ENCODE measurements around the gene CCDC117.

CCDC117 gene

DNA sequence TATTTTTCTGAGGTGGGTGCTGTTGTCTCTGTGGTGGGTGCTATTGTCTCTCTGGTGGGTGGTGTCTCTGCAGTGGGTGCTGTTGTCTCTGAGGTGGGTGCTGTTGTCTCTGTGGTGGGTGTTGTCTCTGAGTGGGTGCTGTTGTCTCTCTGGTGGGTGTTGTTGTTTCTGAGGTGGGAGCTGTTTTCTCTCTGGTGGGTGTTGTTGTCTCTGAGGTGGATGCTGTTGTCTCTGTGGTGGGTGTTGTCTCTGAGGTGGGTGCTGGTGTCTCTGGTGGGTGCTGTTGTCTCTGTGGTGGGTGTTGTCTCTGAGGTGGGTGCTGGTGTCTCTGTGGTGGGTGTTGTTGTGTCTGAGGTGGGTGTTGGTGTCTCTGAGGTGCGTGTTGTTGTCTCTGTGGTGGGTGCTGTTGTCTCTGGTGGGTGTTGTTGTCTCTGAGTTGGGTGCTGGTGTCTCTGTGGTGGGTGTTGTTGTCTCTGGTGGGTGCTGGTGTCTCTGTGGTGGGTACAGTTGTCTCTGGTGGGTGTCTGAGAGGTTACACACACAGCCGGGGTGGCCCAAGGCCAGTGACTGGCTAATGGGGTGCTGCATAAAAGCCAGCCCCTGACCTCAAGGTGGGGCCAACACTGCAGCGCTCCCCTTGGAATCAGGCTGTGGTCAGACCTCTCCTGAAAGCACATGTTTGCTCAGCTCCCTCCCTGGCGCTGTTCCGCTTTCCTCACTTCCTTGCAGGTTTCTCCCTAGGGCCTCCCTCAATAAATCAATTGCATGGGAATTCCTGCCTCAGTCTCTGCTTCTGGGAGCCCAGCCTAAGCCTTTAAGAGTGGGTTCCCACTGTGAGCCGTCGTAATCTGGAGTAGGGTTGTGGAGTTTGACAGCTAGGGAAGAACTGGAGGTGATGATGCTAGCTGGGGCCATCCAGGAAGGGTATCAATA is 58.9 kb downstream of the CCDC117 start:
- DNase-seq: no peak

DNA sequence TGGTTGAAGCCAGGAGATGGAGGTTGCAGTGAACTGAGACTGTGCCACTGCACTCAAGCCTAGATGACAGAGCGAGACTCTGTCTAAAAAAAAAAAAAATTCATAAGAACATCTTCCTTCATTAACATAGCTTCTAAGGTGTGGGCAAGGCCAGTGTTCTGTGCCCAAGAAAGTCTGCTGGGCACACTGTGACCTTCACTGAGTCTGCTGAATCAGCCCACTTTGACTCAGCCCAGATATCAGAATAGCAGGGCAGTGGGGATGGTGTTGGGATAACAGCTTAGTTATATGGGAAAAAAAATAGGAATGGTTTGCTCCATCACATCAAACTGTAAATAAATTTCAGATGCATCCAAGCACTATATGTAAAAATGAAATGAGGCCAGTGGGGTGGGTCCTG is 60.2 kb downstream of the CCDC117 start:
- DNase-seq: no peak

GRCh38 chr22:28833276-28833923 is 60.9 kb downstream of the CCDC117 start:
- DNase-seq: no peak

DNA sequence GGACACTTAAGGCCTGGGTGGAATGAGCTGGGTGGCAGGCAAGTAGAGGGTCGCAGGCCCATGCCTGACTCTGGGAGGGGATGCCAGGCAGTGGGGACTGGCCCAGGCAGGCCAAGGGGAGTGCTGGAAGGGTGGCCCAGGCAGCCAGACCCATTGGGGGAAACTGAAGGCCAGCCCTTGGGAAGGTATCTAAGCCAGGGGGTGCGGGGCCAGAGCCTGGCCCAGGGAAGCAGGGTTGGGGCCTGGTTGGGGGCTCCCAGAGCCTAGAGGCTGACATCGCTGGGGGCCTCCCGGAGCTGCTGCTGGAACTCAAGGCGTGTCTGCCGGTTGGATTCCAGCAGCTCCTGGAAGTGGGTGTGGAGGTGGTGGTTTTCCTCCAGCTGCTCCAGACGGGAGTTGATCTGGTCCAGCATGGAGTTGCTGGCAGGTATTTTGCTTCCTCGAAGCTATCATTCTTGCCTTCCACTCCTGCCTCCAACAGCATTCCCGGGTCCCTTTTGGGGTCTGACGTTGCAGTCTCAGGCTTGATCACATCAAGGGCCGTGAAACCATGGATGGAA is 63.2 kb downstream of the CCDC117 start:
- DNase-seq: no peak

DNA sequence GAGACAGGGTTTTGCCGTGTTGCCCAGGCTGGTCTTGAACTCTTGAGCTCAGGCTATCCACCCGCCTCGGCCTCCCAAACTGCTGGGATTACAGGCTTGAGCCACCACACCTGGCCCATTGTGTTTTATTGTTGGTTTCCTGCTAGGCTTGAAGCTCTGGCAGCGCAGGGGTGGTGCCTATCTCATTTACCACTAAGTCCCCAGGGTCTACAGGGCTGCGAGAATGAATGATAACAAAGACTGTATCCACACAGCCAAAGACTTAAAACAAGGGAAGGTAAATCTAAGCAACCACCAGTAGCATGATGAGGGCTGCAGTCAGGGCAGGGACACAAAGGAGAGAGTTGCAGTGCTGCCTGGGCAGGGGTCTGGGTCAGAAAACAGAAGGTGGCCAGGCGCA is 65.1 kb downstream of the CCDC117 start:
- DNase-seq: no peak
